HEK293 (cell line): ENCODE data around the gene LTBP1.

Experiments
- CTCF ChIA-PET: fragments of 350-600 bp; formaldehyde crosslinking; extraction: SDS; loops from one replicate; lab custom pipeline; 2021; ENCODE audit warnings: antibody characterized with exemption; lab: Yijun Ruan, JAX
- POLR2A ChIA-PET: fragments of 300-600 bp; formaldehyde crosslinking; extraction: SDS; loops from one replicate; lab custom pipeline; 2020; ENCODE audit warnings: antibody characterized with exemption, inconsistent platforms; lab: Yijun Ruan, JAX
- H3K27ac ChIP-seq: fragments of 200-500 bp; sonication (Bioruptor generic); 2 replicates; pipeline ENCODE4 v1.5.1; 2014; ENCODE audit warnings: low read depth, low read length, control low read depth, inconsistent platforms; ENCODE audit errors: extremely low read depth
- H3K36me3 ChIP-seq, 2 experiments: fragments of 200-500 bp in 1 of 2; sonication (Bioruptor generic) in 1 of 2; 1 replicate in 1 of 2; 2 replicates in 1 of 2; pipeline ENCODE4 v1.5.1; 2014 to 2017; ENCODE audit warnings: inconsistent platforms in 2 of 2, low read length in 2 of 2; ENCODE audit not compliant: control insufficient read depth in 2 of 2, insufficient read depth in 1 of 2
- H3K4me1 ChIP-seq: fragments of 200-500 bp; sonication (Bioruptor generic); 2 replicates; pipeline ENCODE4 v1.5.1; 2014; ENCODE audit warnings: mild to moderate bottlenecking, low read length, inconsistent platforms; ENCODE audit not compliant: control insufficient read depth, insufficient read depth
- H3K4me3 ChIP-seq: 2 replicates; pipeline ENCODE4 v1.5.1; 2011; ENCODE audit warnings: low read depth, mild to moderate bottlenecking, control low read depth, low read length, moderate library complexity
- H3K9me3 ChIP-seq: fragments of 200-500 bp; sonication (Bioruptor generic); 2 replicates; pipeline ENCODE4 v1.5.1; 2014; ENCODE audit warnings: low read depth, low read length, inconsistent platforms; ENCODE audit not compliant: control insufficient read depth, insufficient read depth
- GLIS2 ChIP-seq: fragments of 450-650 bp; formaldehyde crosslinking; IDR thresholded peaks from 2 replicates; pipeline ENCODE4 v1.5.1; 2016; ENCODE audit warnings: missing biosample characterization, missing genetic modification characterization
- KLF7 ChIP-seq: fragments of 450-650 bp; formaldehyde crosslinking; IDR thresholded peaks from 2 replicates; pipeline ENCODE4 v1.5.1; 2016; ENCODE audit warnings: missing biosample characterization, missing genetic modification characterization, borderline replicate concordance
- REPIN1 ChIP-seq: fragments of 450-650 bp; formaldehyde crosslinking; IDR thresholded peaks from 2 replicates; pipeline ENCODE4 v1.5.1; 2017; ENCODE audit warnings: missing biosample characterization, missing genetic modification characterization, low read depth
- SP3 ChIP-seq: fragments of 450-650 bp; formaldehyde crosslinking; IDR thresholded peaks from 2 replicates; pipeline ENCODE4 v1.5.1; 2016; ENCODE audit warnings: missing biosample characterization, missing genetic modification characterization
- YY2 ChIP-seq: fragments of 450-650 bp; formaldehyde crosslinking; IDR thresholded peaks from 2 replicates; pipeline ENCODE4 v1.5.1; 2016; ENCODE audit warnings: missing biosample characterization, missing genetic modification characterization
- ZBTB8A ChIP-seq: fragments of 450-650 bp; formaldehyde crosslinking; IDR thresholded peaks from 2 replicates; pipeline ENCODE4 v1.5.1; 2016; ENCODE audit warnings: missing biosample characterization, missing genetic modification characterization
- ZFHX2 ChIP-seq: fragments of 450-650 bp; formaldehyde crosslinking; conservative IDR thresholded peaks from 2 replicates; pipeline ENCODE4 v1.5.1; 2016; ENCODE audit warnings: missing biosample characterization, missing genetic modification characterization
- ZIC2 ChIP-seq: fragments of 450-650 bp; formaldehyde crosslinking; IDR thresholded peaks from 2 replicates; pipeline ENCODE4 v1.5.1; 2016; ENCODE audit warnings: missing biosample characterization, missing genetic modification characterization
- ZNF121 ChIP-seq: fragments of 450-650 bp; formaldehyde crosslinking; IDR thresholded peaks from 2 replicates; pipeline ENCODE4 v1.5.1; 2016; ENCODE audit warnings: missing biosample characterization, missing genetic modification characterization
- ZNF138 ChIP-seq: fragments of 450-650 bp; formaldehyde crosslinking; IDR thresholded peaks from 2 replicates; pipeline ENCODE4 v1.5.1; 2016; ENCODE audit warnings: missing biosample characterization, missing genetic modification characterization, borderline replicate concordance
- ZNF140 ChIP-seq: fragments of 450-650 bp; formaldehyde crosslinking; IDR thresholded peaks from 2 replicates; pipeline ENCODE4 v1.5.1; 2016; ENCODE audit warnings: missing biosample characterization, missing genetic modification characterization
- ZNF146 ChIP-seq: fragments of 450-650 bp; formaldehyde crosslinking; IDR thresholded peaks from 2 replicates; pipeline ENCODE4 v1.5.1; 2016; ENCODE audit warnings: missing biosample characterization, missing genetic modification characterization
- ZNF174 ChIP-seq: fragments of 450-650 bp; formaldehyde crosslinking; IDR thresholded peaks from 2 replicates; pipeline ENCODE4 v1.5.0; 2017; ENCODE audit warnings: missing biosample characterization, mild to moderate bottlenecking, missing genetic modification characterization
- ZNF175 ChIP-seq: fragments of 450-650 bp; formaldehyde crosslinking; IDR thresholded peaks from 2 replicates; pipeline ENCODE4 v1.5.1; 2016; ENCODE audit warnings: missing biosample characterization, missing genetic modification characterization
- ZNF292 ChIP-seq: fragments of 450-650 bp; formaldehyde crosslinking; IDR thresholded peaks from 2 replicates; pipeline ENCODE4 v1.5.1; 2016; ENCODE audit warnings: low read depth, missing biosample characterization, missing genetic modification characterization, borderline replicate concordance
- ZNF311 ChIP-seq: fragments of 450-650 bp; formaldehyde crosslinking; IDR thresholded peaks from 2 replicates; pipeline ENCODE4 v1.5.1; 2017; ENCODE audit warnings: missing biosample characterization, missing genetic modification characterization, borderline replicate concordance
- ZNF366 ChIP-seq: fragments of 450-650 bp; formaldehyde crosslinking; conservative IDR thresholded peaks from 2 replicates; pipeline ENCODE4 v1.5.1; 2016; ENCODE audit warnings: missing biosample characterization, missing genetic modification characterization
- ZNF394 ChIP-seq: fragments of 450-650 bp; formaldehyde crosslinking; IDR thresholded peaks from 2 replicates; pipeline ENCODE4 v1.5.1; 2016; ENCODE audit warnings: missing biosample characterization, missing genetic modification characterization, mild to moderate bottlenecking, moderate library complexity, borderline replicate concordance
- ZNF514 ChIP-seq: fragments of 450-650 bp; formaldehyde crosslinking; IDR thresholded peaks from 2 replicates; pipeline ENCODE4 v1.5.1; 2016; ENCODE audit warnings: missing biosample characterization, missing genetic modification characterization
- ZNF600 ChIP-seq: fragments of 450-650 bp; formaldehyde crosslinking; IDR thresholded peaks from 2 replicates; pipeline ENCODE4 v1.5.1; 2016; ENCODE audit warnings: missing biosample characterization, missing genetic modification characterization
- ZNF626 ChIP-seq: fragments of 450-650 bp; sonication (Bioruptor Pico); formaldehyde crosslinking; IDR thresholded peaks from 2 replicates; pipeline ENCODE4 v1.5.1; 2018; ENCODE audit warnings: missing biosample characterization, missing genetic modification characterization, inconsistent platforms
- ZNF677 ChIP-seq: fragments of 450-650 bp; IDR thresholded peaks from 2 replicates; pipeline ENCODE4 v1.5.0; 2018; ENCODE audit warnings: missing biosample characterization, mild to moderate bottlenecking, missing genetic modification characterization, moderate library complexity
- ZNF792 ChIP-seq: fragments of 450-650 bp; formaldehyde crosslinking; IDR thresholded peaks from 2 replicates; pipeline ENCODE4 v1.5.1; 2016; ENCODE audit warnings: missing biosample characterization, missing genetic modification characterization
- ZNF843 ChIP-seq: fragments of 450-650 bp; formaldehyde crosslinking; IDR thresholded peaks from 2 replicates; pipeline ENCODE4 v1.5.1; 2016; ENCODE audit warnings: missing biosample characterization, missing genetic modification characterization
- ZSCAN23 ChIP-seq: fragments of 450-650 bp; formaldehyde crosslinking; IDR thresholded peaks from 2 replicates; pipeline ENCODE4 v1.5.1; 2016; ENCODE audit warnings: missing biosample characterization, missing genetic modification characterization
- TF ChIP-seq, protein P1 (sequence below): fragments of 450-650 bp; formaldehyde crosslinking; conservative IDR thresholded peaks from 2 replicates; pipeline ENCODE4 v1.5.1; 2016; ENCODE audit warnings: low read depth, missing biosample characterization, missing genetic modification characterization
- TF ChIP-seq, protein P2 (sequence below): fragments of 450-650 bp; formaldehyde crosslinking; IDR thresholded peaks from 2 replicates; pipeline ENCODE4 v1.5.1; 2017; ENCODE audit warnings: missing biosample characterization, missing genetic modification characterization
- TF ChIP-seq, protein P3 (sequence below): fragments of 450-650 bp; formaldehyde crosslinking; IDR thresholded peaks from 2 replicates; pipeline ENCODE4 v1.5.1; 2016; ENCODE audit warnings: missing biosample characterization, missing genetic modification characterization, borderline replicate concordance

The LTBP1 gene

DNA sequence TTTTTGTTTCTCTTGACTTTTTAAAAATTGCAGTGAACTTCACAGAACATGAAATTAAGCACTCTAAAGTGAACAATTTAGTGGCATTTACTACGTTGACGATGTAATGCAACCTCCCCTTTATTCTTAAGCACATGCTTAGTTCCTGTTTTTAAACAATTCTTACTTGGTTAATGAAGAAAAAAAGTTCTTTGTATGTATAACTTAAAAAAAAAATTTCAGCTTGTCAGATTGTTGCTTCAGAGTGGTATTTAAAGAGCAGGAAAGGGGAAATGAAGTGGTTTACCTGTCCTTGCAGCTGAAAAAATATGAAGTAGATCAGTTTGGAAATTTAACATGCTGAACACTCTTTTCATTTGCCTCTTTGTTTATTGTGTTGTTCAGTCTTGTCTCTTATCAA, 434.0 kb downstream of the LTBP1 start:
- CTCF ChIA-PET: interaction anchor here (0.6 to 2.9 kb wide), 17 partner anchors 9 to 1583 kb away, joined by 3 to 18 read pairs (median 4); no protein-coding TSS in a partner anchor
- no peaks in the 10 kb centered on the region for H3K9me3 ChIP-seq
- no peaks in the 10 kb centered on the region for H3K4me1 ChIP-seq
- no peak overlapping the region for H3K27ac ChIP-seq
- no peaks in the 10 kb centered on the region; a peak in 1 of 3 replicates for H3K36me3 ChIP-seq
- POLR2A ChIA-PET: no interaction called here
- TF ChIP-seq REPIN1 (tag by site-specific recombination): no peak
- no peak for TF ChIP-seq GLIS2 (tag by site-specific recombination)
- no peak for TF ChIP-seq ZNF175
- TF ChIP-seq, protein P1, sequence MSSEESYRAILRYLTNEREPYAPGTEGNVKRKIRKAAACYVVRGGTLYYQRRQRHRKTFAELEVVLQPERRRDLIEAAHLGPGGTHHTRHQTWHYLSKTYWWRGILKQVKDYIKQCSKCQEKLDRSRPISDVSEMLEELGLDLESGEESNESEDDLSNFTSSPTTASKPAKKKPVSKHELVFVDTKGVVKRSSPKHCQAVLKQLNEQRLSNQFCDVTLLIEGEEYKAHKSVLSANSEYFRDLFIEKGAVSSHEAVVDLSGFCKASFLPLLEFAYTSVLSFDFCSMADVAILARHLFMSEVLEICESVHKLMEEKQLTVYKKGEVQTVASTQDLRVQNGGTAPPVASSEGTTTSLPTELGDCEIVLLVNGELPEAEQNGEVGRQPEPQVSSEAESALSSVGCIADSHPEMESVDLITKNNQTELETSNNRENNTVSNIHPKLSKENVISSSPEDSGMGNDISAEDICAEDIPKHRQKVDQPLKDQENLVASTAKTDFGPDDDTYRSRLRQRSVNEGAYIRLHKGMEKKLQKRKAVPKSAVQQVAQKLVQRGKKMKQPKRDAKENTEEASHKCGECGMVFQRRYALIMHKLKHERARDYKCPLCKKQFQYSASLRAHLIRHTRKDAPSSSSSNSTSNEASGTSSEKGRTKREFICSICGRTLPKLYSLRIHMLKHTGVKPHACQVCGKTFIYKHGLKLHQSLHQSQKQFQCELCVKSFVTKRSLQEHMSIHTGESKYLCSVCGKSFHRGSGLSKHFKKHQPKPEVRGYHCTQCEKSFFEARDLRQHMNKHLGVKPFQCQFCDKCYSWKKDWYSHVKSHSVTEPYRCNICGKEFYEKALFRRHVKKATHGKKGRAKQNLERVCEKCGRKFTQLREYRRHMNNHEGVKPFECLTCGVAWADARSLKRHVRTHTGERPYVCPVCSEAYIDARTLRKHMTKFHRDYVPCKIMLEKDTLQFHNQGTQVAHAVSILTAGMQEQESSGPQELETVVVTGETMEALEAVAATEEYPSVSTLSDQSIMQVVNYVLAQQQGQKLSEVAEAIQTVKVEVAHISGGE (tag by site-specific recombination): no peak
- TF ChIP-seq ZNF600 (tag by site-specific recombination): no peak
- no peak for TF ChIP-seq ZIC2 (tag by site-specific recombination)
- TF ChIP-seq ZBTB8A (tag by site-specific recombination): no peak
- TF ChIP-seq ZNF514: no peak
- TF ChIP-seq ZFHX2: no peak
- TF ChIP-seq ZNF140: no peak
- TF ChIP-seq ZNF138 (tag by site-specific recombination): no peak
- TF ChIP-seq ZNF792: no peak
- TF ChIP-seq ZNF292 (tag by site-specific recombination): no peak
- no peak for TF ChIP-seq YY2
- no peak overlapping the region for H3K4me3 ChIP-seq

DNA sequence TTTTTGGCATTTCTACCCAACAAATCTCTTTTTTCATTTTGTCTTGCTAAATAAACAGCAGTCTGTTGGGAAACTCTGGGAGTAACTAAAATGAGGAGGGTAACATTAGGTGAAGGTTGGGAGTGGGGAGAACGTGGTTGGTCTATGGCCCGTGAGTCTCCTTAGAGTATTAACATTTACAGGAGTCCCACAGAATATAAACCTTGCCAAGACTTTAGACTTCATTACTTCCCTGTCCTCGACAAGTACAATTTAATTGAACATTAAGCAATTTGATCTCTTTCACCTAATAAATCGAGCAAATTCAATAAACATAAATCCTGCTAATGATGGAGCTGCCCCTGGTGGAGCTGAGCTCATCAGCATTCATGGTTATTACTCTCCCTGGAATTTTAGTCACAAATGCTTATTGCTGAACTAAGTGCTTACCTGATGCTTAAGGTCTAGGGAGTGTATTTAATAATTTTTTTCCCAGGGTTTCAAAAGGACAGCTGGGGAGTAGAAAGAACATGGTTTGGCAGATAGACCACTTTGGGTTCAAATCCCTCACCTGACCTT, 434.6 kb downstream of the LTBP1 start:
- no peak overlapping the region for H3K27ac ChIP-seq
- no peak overlapping the region for H3K4me3 ChIP-seq
- H3K9me3 ChIP-seq: no peaks in the 10 kb centered on the region
- no peaks in the 10 kb centered on the region; a peak in 1 of 3 replicates for H3K36me3 ChIP-seq
- TF ChIP-seq ZNF677 (tag by site-specific recombination) (no peak), KLF7 (tag by site-specific recombination) (no peak), ZNF626 (tag by site-specific recombination) (no peak), ZNF121 (no peak), ZSCAN23 (tag by site-specific recombination) (no peak), ZNF366 (tag by site-specific recombination) (no peak), ZNF843 (tag by site-specific recombination) (no peak), ZNF394 (tag by site-specific recombination) (no peak), SP3 (tag by site-specific recombination) (no peak), ZNF146 (no peak), ZNF174 (tag by site-specific recombination) (no peak), ZNF311 (tag by site-specific recombination) (no peak)
- TF ChIP-seq, protein P2, sequence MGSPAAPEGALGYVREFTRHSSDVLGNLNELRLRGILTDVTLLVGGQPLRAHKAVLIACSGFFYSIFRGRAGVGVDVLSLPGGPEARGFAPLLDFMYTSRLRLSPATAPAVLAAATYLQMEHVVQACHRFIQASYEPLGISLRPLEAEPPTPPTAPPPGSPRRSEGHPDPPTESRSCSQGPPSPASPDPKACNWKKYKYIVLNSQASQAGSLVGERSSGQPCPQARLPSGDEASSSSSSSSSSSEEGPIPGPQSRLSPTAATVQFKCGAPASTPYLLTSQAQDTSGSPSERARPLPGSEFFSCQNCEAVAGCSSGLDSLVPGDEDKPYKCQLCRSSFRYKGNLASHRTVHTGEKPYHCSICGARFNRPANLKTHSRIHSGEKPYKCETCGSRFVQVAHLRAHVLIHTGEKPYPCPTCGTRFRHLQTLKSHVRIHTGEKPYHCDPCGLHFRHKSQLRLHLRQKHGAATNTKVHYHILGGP (tag by site-specific recombination): no peak
- TF ChIP-seq, protein P3, sequence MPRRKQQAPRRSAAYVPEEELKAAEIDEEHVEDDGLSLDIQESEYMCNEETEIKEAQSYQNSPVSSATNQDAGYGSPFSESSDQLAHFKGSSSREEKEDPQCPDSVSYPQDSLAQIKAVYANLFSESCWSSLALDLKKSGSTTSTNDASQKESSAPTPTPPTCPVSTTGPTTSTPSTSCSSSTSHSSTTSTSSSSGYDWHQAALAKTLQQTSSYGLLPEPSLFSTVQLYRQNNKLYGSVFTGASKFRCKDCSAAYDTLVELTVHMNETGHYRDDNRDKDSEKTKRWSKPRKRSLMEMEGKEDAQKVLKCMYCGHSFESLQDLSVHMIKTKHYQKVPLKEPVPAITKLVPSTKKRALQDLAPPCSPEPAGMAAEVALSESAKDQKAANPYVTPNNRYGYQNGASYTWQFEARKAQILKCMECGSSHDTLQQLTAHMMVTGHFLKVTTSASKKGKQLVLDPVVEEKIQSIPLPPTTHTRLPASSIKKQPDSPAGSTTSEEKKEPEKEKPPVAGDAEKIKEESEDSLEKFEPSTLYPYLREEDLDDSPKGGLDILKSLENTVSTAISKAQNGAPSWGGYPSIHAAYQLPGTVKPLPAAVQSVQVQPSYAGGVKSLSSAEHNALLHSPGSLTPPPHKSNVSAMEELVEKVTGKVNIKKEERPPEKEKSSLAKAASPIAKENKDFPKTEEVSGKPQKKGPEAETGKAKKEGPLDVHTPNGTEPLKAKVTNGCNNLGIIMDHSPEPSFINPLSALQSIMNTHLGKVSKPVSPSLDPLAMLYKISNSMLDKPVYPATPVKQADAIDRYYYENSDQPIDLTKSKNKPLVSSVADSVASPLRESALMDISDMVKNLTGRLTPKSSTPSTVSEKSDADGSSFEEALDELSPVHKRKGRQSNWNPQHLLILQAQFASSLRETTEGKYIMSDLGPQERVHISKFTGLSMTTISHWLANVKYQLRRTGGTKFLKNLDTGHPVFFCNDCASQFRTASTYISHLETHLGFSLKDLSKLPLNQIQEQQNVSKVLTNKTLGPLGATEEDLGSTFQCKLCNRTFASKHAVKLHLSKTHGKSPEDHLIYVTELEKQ: no peak
- ChIA-PET CTCF (interaction anchor here (0.6 to 2.9 kb wide), 10 partner anchors 9 to 608 kb away, joined by 3 to 18 read pairs (median 4); no protein-coding TSS in a partner anchor), POLR2A (no interaction called here)
- H3K4me1 ChIP-seq: no peaks in the 10 kb centered on the region
